ENCODE results near the gene ENDOU. TPM values are rescaled to one million over a fixed set of nuclear protein-coding genes. Genes with fewer than 3 reads are reported as not detected.
A peak's percentile ranks its signal among the peaks of the same experiment; 100 is the strongest.

Gene ENDOU
- total RNA-seq, 1 experiment from 2014 or later: not detected

DNA sequence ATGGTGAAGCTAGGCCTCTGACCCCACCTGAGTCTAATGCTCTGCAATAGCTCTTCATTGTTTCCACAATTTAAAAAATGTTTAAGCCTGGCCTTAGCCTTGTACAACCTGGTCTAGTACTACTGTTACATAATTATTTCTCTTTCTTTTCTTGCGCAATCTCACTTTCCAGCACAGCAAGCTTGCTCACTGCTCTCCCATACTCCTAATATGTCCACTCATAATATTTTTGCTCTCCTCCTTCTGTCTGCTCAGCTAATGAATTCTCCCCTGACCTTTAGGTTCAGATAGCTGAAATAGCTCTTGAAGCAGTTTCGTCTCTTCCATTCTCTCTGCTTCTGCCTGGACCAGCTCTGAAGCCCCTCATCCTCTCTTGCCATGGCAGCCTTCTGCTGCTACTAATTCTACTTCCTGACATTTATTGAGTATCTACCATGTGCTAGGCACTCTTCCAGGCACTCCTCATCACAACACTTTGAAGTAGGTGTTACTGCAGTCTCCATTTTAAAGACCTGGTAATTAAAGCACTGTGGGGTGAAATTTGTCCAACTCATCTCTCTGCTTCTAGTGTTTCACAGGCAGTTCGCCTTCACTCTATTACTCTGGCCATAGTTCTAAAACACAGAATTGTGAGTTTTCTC, 44.9 kb upstream of the ENDOU start:
- H2AFZ ChIP-seq (ENCODE audit: low read length): no peak overlapping the region
- H3K4me3 ChIP-seq (ENCODE audit: low read length): no peak overlapping the region
- peak; percentile 32 for DNase-seq
- intact Hi-C loops (cut with micrococcal nuclease): no loop called here
- peaks cover 15% of the 10 kb centered on the region for H3K79me2 ChIP-seq (ENCODE audit: low read length)
- ATAC-seq: no peak
- no peaks in the 10 kb centered on the region for H3K36me3 ChIP-seq (ENCODE audit: low read depth, low read length)
- no peaks in the 10 kb centered on the region for H3K9me3 ChIP-seq (ENCODE audit: low read length)
- H3K9ac ChIP-seq (ENCODE audit: low read length): no peak overlapping the region
- H3K4me1 ChIP-seq (ENCODE audit: insufficient read depth, low read length): peaks cover 29% of the 10 kb centered on the region
- ChIA-PET CTCF (no interaction called here), POLR2A (ENCODE audit: unreplicated experiment) (no interaction called here)
- H3K9me2 ChIP-seq (replicated peaks; ENCODE audit: low read length): no peaks in the 10 kb centered on the region
- TF ChIP-seq EZH2 (IDR thresholded peaks at IDR 0.05; ENCODE audit: low read length, unreplicated experiment) (no peak), EZH2phosphoT487 (IDR thresholded peaks at IDR 0.05; ENCODE audit: borderline replicate concordance, low read length) (no peak)
- TF ChIP-seq, protein P1, sequence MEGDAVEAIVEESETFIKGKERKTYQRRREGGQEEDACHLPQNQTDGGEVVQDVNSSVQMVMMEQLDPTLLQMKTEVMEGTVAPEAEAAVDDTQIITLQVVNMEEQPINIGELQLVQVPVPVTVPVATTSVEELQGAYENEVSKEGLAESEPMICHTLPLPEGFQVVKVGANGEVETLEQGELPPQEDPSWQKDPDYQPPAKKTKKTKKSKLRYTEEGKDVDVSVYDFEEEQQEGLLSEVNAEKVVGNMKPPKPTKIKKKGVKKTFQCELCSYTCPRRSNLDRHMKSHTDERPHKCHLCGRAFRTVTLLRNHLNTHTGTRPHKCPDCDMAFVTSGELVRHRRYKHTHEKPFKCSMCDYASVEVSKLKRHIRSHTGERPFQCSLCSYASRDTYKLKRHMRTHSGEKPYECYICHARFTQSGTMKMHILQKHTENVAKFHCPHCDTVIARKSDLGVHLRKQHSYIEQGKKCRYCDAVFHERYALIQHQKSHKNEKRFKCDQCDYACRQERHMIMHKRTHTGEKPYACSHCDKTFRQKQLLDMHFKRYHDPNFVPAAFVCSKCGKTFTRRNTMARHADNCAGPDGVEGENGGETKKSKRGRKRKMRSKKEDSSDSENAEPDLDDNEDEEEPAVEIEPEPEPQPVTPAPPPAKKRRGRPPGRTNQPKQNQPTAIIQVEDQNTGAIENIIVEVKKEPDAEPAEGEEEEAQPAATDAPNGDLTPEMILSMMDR (conservative IDR thresholded peaks at IDR 0.05; ENCODE audit: low read depth, low read length): no peak
- no peak overlapping the region for H3K27ac ChIP-seq (ENCODE audit: low read length)
- H3F3A ChIP-seq (ENCODE audit: low read length, unreplicated experiment): no peaks in the 10 kb centered on the region
- BruUV-seq (replicated peaks): no TSS peak
- no peaks in the 10 kb centered on the region for H3K27me3 ChIP-seq (ENCODE audit: low read length)
- no peaks in the 10 kb centered on the region for H4K20me1 ChIP-seq (ENCODE audit: low read length)
- no peak overlapping the region for H3K4me2 ChIP-seq (ENCODE audit: low read length)

DNA sequence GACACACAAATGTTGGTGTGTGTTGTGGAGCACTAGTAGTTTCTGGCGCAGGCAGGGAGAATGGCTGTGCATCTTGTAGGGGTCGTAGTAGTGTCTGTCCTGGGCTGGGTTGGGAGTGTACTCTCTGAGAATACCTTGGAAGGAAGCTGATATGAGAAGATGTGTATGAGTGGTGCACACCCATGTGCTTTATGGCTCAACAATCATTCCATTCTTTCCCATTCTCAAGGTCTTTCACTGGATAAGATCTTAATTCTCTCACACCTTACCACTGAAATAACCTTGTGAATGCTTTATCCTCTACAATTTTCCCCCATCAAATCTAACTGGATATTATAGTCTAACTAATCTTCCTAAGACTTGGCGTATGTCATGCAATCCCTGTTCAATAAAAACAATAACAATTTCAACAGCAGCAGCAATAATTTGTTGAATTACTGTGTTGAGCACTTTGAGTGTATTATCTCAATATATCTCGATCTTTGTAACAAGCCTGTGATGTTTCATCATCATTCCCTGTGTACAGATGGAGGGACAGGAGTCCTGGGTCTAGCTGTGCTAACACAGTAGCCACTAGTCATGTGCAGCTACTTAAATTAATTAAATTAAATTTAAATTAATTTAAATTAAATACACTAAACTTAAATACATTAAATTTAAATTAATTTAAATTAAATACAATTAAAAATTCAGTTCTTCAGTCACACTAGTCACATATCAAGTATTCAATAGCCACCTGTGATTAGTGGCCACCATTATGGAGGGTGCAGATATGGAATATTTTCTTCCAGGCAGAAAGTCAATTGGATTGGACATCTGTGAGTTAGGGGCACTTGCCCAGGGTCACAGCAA, 44.2 kb upstream of the ENDOU start:
- no peaks in the 10 kb centered on the region for H3K9me3 ChIP-seq (ENCODE audit: low read length)
- no peaks in the 10 kb centered on the region for H4K20me1 ChIP-seq (ENCODE audit: low read length)
- H3K4me3 ChIP-seq (ENCODE audit: low read length): no peak overlapping the region
- no peaks in the 10 kb centered on the region for H3K9me2 ChIP-seq (replicated peaks; ENCODE audit: low read length)
- peaks cover 23% of the 10 kb centered on the region for H3K4me1 ChIP-seq (ENCODE audit: insufficient read depth, low read length)
- intact Hi-C loops (cut with micrococcal nuclease): no loop called here
- DNase-seq: no peak
- no peak overlapping the region for H3K4me2 ChIP-seq (ENCODE audit: low read length)
- no peaks in the 10 kb centered on the region for H3F3A ChIP-seq (ENCODE audit: low read length, unreplicated experiment)
- no peak for ATAC-seq
- no peak overlapping the region for H2AFZ ChIP-seq (ENCODE audit: low read length)
- no TSS peak for BruUV-seq (replicated peaks)
- TF ChIP-seq, protein P1 (conservative IDR thresholded peaks at IDR 0.05; ENCODE audit: low read depth, low read length): no peak
- TF ChIP-seq EZH2 (IDR thresholded peaks at IDR 0.05; ENCODE audit: low read length, unreplicated experiment) (no peak), EZH2phosphoT487 (IDR thresholded peaks at IDR 0.05; ENCODE audit: borderline replicate concordance, low read length) (no peak)
- no peak overlapping the region for H3K27ac ChIP-seq (ENCODE audit: low read length)
- ChIA-PET POLR2A (ENCODE audit: unreplicated experiment) (no interaction called here), CTCF (interaction anchor here (0.6 to 1.0 kb wide), 2 partner anchors 26 to 28 kb away, joined by 5 to 7 read pairs; no protein-coding TSS in a partner anchor)
- no peaks in the 10 kb centered on the region for H3K36me3 ChIP-seq (ENCODE audit: low read depth, low read length)
- no peak overlapping the region for H3K9ac ChIP-seq (ENCODE audit: low read length)
- no peaks in the 10 kb centered on the region for H3K27me3 ChIP-seq (ENCODE audit: low read length)
- H3K79me2 ChIP-seq (ENCODE audit: low read length): peaks cover 10% of the 10 kb centered on the region

Data from PC-3 (cell line).